Erythroblast (primary cell): ENCODE measurements around the gene C1QB.

Source experiments
- GATA1 ChIP-seq: IDR thresholded peaks from 2 replicates; pipeline ENCODE4 v1.6.1; 2011; ENCODE audit warnings: low read depth, mild to moderate bottlenecking, control low read depth, low read length, moderate library complexity
- POLR2A ChIP-seq: IDR thresholded peaks from 2 replicates; pipeline ENCODE4 v1.6.1; 2011; ENCODE audit warnings: mild to moderate bottlenecking, low read length

DNA sequence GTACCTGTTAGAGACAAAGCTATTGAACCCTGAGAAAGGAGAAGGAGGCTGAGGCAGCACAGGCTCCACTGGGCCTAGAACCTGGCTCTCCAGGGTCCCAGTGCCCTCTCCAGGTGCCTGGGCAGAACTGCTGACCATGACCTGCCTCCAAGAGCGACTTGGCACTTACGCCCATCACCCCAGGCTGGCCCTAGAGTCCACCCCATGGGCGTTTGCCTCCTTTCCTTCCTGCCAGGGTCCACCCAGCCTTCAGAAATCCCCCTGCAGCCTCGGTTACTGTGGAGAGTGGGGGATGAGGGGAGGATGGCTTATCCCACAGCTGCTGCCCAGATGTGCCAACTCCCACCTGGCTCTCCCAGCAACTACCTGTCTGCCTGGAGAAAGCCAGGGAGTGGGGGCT, 31.3 kb upstream of the C1QB start:
- no peak for TF ChIP-seq POLR2A
- TF ChIP-seq GATA1: no peak
